BE2C (cell line): ENCODE data around the gene LRRC74B.

Experiments
- DNase-seq: peaks from one replicate; pipeline ENCODE4 v3.0.0-alpha.2; 2020
- H3K27me3 ChIP-seq: fragments of 250-450 bp; sonication (Bioruptor Pico); 2 replicates; pipeline ENCODE4 v1.5.1; 2020; ENCODE audit warnings: mild to moderate bottlenecking
- H3K36me3 ChIP-seq: fragments of 250-450 bp; sonication (Bioruptor Pico); 2 replicates; pipeline ENCODE4 v1.5.1; 2020; ENCODE audit warnings: mild to moderate bottlenecking
- H3K4me1 ChIP-seq: fragments of 250-450 bp; sonication (Bioruptor Pico); 2 replicates; pipeline ENCODE4 v1.5.1; 2020
- H3K4me3 ChIP-seq: 2 replicates; pipeline ENCODE4 v1.5.1; 2011; ENCODE audit warnings: low read depth, low read length
- H3K9me3 ChIP-seq: fragments of 250-450 bp; sonication (Bioruptor Pico); 2 replicates; pipeline ENCODE4 v1.5.1; 2020
- CTCF ChIP-seq: IDR thresholded peaks from 2 replicates; pipeline ENCODE4 v1.5.1; 2012; ENCODE audit warnings: mild to moderate bottlenecking, low read depth, low read length

LRRC74B gene

GRCh38 chr22:21098099-21098671 lies 52.4 kb downstream of the LRRC74B start:
- Histone ChIP-seq H3K4me1 (no peaks in the 10 kb centered on the region), H3K27me3 (no peaks in the 10 kb centered on the region), H3K36me3 (no peaks in the 10 kb centered on the region), H3K4me3 (no peak overlapping the region), H3K9me3 (no peaks in the 10 kb centered on the region)
- no peak for DNase-seq
- TF ChIP-seq CTCF = 0 out of 2 replicates have a peak, but pooled peaks have one; percentile 8

GRCh38 chr22:21099578-21099977 lies 53.8 kb downstream of the LRRC74B start:
- Histone ChIP-seq H3K9me3 (no peaks in the 10 kb centered on the region), H3K4me1 (no peaks in the 10 kb centered on the region), H3K27me3 (no peaks in the 10 kb centered on the region), H3K4me3 (no peak overlapping the region), H3K36me3 (no peaks in the 10 kb centered on the region)
- DNase-seq = no peak
- no peak for TF ChIP-seq CTCF

- no peaks in the 10 kb centered on the region for H3K27me3 ChIP-seq
- TF ChIP-seq CTCF = no peak
- H3K9me3 ChIP-seq = no peaks in the 10 kb centered on the region
- H3K4me1 ChIP-seq = no peaks in the 10 kb centered on the region
- DNase-seq = no peak
- no peak overlapping the region for H3K4me3 ChIP-seq
- H3K36me3 ChIP-seq = no peaks in the 10 kb centered on the region
Measured at GRCh38 chr22:21100149-21101032, 54.6 kb downstream of the LRRC74B start.

- DNase-seq = no peak
- Histone ChIP-seq H3K36me3 (no peaks in the 10 kb centered on the region), H3K27me3 (no peaks in the 10 kb centered on the region), H3K4me3 (no peak overlapping the region), H3K4me1 (no peaks in the 10 kb centered on the region), H3K9me3 (no peaks in the 10 kb centered on the region)
- TF ChIP-seq CTCF = no peak
Measured at GRCh38 chr22:21101877-21102638, 56.3 kb downstream of the LRRC74B start.

GRCh38 chr22:21102659-21103267 lies 57.0 kb downstream of the LRRC74B start:
- Histone ChIP-seq H3K4me3 (peak overlapping the region; percentile 48), H3K9me3 (no peaks in the 10 kb centered on the region), H3K27me3 (no peaks in the 10 kb centered on the region), H3K4me1 (no peaks in the 10 kb centered on the region), H3K36me3 (no peaks in the 10 kb centered on the region)
- peak; percentile 87 for DNase-seq
- TF ChIP-seq CTCF = peak; percentile 81
